Lower lobe of right lung (tissue), 2 donors: Measurements from ENCODE around the gene SUSD2. TPM values are rescaled to one million over a fixed set of nuclear protein-coding genes. Genes with fewer than 3 reads are reported as not detected.

Experiments used
- ATAC-seq, 2 donors: fragments of 200-7000 bp; cut with Tn5 transposase; one replicate each; pipeline ENCODE4 v1.9.1; 2020 to 2022; ENCODE audit warnings: mild to moderate bottlenecking in 2 of 2, moderate library complexity in 2 of 2
- DNase-seq: peaks from one replicate; pipeline ENCODE4 v3.0.0-alpha.2; 2020
- H3K27ac ChIP-seq: fragments of 200-600 bp; one replicate; pipeline ENCODE4 v1.8.0; 2022
- H3K27me3 ChIP-seq: fragments of 200-600 bp; one replicate; pipeline ENCODE4 v1.8.0; 2022; ENCODE audit warnings: low read depth
- H3K36me3 ChIP-seq: fragments of 200-600 bp; one replicate; pipeline ENCODE4 v1.8.0; 2022; ENCODE audit warnings: mild to moderate bottlenecking
- H3K4me1 ChIP-seq: fragments of 200-600 bp; one replicate; pipeline ENCODE4 v1.8.0; 2022
- H3K4me3 ChIP-seq: fragments of 200-600 bp; one replicate; pipeline ENCODE4 v1.8.0; 2022; ENCODE audit warnings: mild to moderate bottlenecking
- H3K9me3 ChIP-seq: fragments of 200-600 bp; one replicate; pipeline ENCODE4 v1.8.0; 2022
- intact Hi-C: fragments of 100-400 bp; cut with DNase I; formaldehyde crosslinking; loops from one replicate; pipeline ENCODE4 v1.11.0; 2022
- total RNA-seq: library from RNA; stranded (reverse); fragmentation: NEBNext Ultra II Directional; extraction: Animal tissue kit (Norgen Biotek cat#: 25700); gene quantifications from one replicate; pipeline ENCODE4 v1.2.1, GENCODE V29; 2021
- TF ChIP-seq, protein P1 (sequence below): fragments of 200-600 bp; IDR thresholded peaks from one replicate; pipeline ENCODE4 v1.8.0; 2022; ENCODE audit warnings: antibody characterized with exemption, mild to moderate bottlenecking
- donor health status: DM: no; HTN: yes; CAD: no; lungs with severe emphysema.

SUSD2 gene
- total RNA-seq, 1 donor from 2014 or later: 200 TPM

DNA sequence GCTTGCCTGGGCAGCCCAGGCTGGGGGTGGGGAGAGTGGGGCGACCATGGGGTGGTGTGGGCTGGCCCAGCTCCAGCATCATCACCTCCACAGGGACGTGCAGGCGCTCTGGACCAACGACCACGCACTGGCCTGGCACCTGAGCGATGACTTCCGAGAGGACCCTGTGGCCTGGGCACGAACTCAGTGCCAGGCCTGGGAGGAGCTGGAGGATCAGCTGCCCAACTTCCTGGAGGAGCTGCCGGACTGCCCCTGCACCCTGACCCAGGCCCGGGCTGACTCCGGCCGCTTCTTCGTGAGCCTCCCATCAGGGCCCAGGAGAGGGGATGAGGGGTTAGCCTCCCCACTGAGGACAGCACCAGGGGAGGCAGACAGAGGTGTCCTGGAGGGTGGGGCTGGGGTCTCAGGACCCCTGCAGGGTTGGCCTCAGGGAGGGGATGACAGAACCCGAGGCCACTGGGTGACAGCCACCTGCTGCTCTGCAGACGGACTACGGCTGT, 3.8 kb downstream of the SUSD2 start:
- no peaks in the 10 kb centered on the region for H3K27me3 ChIP-seq
- no peak overlapping the region for H3K4me3 ChIP-seq
- DNase-seq (peak; percentile 44), ATAC-seq (no peak)
- no peaks in the 10 kb centered on the region for H3K9me3 ChIP-seq
- intact Hi-C loops: no loop called here
- H3K36me3 ChIP-seq: peaks cover 39% of the 10 kb centered on the region
- peaks cover 35% of the 10 kb centered on the region for H3K4me1 ChIP-seq
- no peak overlapping the region for H3K27ac ChIP-seq
- TF ChIP-seq, protein P1, sequence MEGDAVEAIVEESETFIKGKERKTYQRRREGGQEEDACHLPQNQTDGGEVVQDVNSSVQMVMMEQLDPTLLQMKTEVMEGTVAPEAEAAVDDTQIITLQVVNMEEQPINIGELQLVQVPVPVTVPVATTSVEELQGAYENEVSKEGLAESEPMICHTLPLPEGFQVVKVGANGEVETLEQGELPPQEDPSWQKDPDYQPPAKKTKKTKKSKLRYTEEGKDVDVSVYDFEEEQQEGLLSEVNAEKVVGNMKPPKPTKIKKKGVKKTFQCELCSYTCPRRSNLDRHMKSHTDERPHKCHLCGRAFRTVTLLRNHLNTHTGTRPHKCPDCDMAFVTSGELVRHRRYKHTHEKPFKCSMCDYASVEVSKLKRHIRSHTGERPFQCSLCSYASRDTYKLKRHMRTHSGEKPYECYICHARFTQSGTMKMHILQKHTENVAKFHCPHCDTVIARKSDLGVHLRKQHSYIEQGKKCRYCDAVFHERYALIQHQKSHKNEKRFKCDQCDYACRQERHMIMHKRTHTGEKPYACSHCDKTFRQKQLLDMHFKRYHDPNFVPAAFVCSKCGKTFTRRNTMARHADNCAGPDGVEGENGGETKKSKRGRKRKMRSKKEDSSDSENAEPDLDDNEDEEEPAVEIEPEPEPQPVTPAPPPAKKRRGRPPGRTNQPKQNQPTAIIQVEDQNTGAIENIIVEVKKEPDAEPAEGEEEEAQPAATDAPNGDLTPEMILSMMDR: no peak

- Histone ChIP-seq H3K4me1 (peaks cover 36% of the 10 kb centered on the region), H3K27ac (no peak overlapping the region), H3K27me3 (no peaks in the 10 kb centered on the region), H3K36me3 (peaks cover 39% of the 10 kb centered on the region), H3K9me3 (no peaks in the 10 kb centered on the region), H3K4me3 (no peak overlapping the region)
- DNase-seq (peak; percentile 45), ATAC-seq (no peak)
- TF ChIP-seq, protein P1: no peak
- intact Hi-C loops: no loop called here
Observed at GRCh38 chr22:24185501-24186351, 4.4 kb downstream of the SUSD2 start.

GRCh38 chr22:24186352-24186740, 5.1 kb downstream of the SUSD2 start:
- ATAC-seq: no peak
- Histone ChIP-seq H3K36me3 (peaks cover 39% of the 10 kb centered on the region), H3K27me3 (no peaks in the 10 kb centered on the region), H3K27ac (no peak overlapping the region), H3K9me3 (no peaks in the 10 kb centered on the region), H3K4me1 (peaks cover 32% of the 10 kb centered on the region), H3K4me3 (no peak overlapping the region)
- TF ChIP-seq, protein P1: no peak
- intact Hi-C loops: no loop called here
- no peak for DNase-seq

DNA sequence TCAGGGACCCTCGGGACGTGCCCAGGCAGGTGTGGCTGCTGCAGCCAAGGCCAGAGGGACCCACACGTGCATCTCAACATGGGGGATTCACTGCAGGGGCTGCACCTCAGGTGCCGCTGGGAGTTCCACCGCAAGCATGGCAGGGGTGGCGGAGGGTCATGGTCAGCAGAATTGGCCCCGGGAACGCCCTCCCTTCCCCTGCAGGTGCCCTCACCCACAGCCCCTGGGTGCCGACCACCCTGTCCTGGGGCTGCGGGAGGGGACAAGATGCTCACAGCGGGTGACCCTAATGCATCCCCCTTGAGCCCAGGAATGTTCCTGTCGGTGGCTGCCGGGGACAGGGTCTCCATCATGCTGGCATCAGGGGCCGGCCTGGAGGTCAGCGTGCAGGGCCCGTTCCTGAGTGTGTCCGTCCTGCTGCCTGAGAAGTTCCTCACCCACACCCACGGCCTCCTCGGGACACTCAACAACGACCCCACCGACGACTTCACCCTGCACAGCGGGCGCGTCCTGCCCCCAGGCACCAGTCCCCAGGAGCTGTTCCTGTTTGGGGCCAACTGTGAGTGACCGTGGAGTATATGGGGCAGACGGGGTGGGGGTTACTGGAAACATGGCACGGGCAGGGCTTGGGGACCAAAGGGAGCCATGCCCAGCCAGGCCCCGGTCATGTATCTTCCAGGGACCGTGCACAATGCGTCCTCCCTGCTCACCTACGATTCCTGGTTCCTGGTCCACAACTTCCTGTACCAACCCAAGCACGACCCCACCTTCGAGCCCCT, 5.8 kb downstream of the SUSD2 start:
- intact Hi-C loops: no loop called here
- no peak overlapping the region for H3K4me3 ChIP-seq
- H3K27me3 ChIP-seq: no peaks in the 10 kb centered on the region
- H3K27ac ChIP-seq: no peak overlapping the region
- no peak for DNase-seq
- TF ChIP-seq, protein P1: no peak
- no peak for ATAC-seq
- H3K36me3 ChIP-seq: peaks cover 39% of the 10 kb centered on the region
- no peaks in the 10 kb centered on the region for H3K9me3 ChIP-seq
- H3K4me1 ChIP-seq: peaks cover 28% of the 10 kb centered on the region

DNA sequence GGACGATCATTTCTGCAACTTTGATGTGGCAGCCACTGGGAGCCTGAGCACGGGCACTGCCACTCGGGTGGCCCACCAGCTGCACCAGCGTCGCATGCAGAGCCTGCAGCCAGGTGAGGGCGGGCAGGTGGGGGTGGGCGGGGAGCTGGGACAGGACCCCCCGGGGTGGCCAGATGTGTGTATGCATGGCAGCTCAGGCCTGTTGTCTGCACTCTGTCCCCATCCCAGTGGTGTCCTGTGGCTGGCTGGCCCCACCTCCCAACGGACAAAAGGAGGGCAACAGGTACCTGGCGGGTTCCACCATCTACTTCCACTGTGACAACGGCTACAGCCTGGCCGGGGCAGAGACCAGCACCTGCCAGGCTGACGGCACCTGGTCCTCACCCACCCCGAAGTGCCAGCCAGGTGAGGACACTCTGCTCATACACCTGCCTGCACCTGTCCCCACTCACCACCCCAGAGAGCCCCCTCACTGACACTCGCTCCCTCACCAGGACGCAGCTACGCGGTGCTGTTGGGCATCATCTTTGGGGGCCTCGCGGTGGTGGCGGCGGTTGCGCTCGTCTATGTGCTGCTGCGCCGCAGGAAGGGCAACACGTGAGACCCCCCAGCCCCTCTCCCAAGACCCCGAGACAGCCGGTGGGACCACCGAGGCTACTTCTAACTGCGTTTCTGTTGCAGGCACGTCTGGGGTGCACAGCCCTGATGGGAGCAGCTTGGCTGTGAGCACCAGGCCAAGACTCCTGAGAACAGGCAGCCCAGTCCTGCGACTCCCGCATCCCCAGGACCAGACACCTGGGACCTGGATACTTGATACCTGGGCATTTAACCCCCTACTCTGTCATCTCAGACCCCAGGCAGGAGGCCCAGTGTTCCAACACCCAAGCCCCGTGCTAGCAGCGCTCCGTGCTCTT, 6.7 kb downstream of the SUSD2 start:
- intact Hi-C loops: no loop called here
- DNase-seq (no peak), ATAC-seq (no peak)
- TF ChIP-seq, protein P1: no peak
- Histone ChIP-seq H3K27me3 (no peaks in the 10 kb centered on the region), H3K4me1 (peaks cover 28% of the 10 kb centered on the region), H3K4me3 (no peak overlapping the region), H3K27ac (peak overlapping the region; percentile 65), H3K9me3 (no peaks in the 10 kb centered on the region), H3K36me3 (peaks cover 39% of the 10 kb centered on the region)
